ENCODE results near the gene CDKN1C. TPM values are rescaled to one million over a fixed set of nuclear protein-coding genes. Genes with fewer than 3 reads are reported as not detected.

The CDKN1C gene
- total and polyA plus RNA-seq, 5 donors = 16.1 to 27.6 (median 24.3) TPM

DNA sequence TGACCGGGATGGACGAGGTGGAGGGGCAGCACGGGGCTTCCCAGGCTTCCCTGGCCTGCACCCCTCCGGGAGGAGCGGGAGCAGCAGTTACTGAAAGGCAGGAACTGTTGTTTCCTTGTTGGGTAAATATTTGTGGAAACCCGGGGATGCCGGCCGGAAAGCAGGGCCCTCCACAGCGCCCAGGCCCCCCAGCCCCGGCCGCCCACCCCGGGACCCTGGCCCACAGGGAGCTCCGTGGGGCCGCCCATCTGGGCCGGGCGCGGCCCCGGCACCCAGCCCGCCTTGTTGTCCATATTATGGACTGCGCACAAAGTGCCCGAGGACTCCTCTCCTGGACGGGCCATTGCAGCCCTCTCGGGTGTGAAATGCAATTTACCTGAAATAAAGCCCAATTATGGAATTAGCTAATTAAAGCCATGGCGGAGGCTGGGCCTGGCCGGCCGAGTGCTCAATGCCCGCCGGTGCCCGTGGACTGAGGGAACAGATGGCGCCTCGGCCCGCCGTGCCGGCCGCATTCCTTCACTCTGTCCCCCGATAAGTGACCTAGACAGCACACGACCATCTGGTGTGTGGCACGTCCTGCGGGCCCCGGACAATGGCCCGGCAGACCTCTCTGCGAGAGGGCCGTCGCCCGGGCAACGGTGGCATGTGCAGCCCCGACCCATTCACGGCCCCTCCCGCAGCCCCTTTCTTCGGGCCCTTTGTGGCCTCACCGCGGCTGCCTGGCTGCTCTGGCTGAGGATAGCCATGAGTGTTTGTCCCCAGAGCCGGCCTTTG is 35.4 kb downstream of the CDKN1C start:
- Histone ChIP-seq H3K4me3 (ENCODE audit: low read length) (no peak overlapping the region), H3K27ac (ENCODE audit: low read length) (no peak overlapping the region), H3K4me1 (ENCODE audit: control insufficient read depth, insufficient read depth, low read length) (no peaks in the 10 kb centered on the region), H3K27me3 (ENCODE audit: control insufficient read depth, insufficient read depth) (no peaks in the 10 kb centered on the region), H3K9me3 (ENCODE audit: control insufficient read depth, low read length) (no peaks in the 10 kb centered on the region)
- 84% methylated on average over 53 of the region's 53 CpGs for WGBS
- intact Hi-C loops (cut with DNase I) = no loop called here
- DNase-seq (no peak), ATAC-seq (no peak)

DNA sequence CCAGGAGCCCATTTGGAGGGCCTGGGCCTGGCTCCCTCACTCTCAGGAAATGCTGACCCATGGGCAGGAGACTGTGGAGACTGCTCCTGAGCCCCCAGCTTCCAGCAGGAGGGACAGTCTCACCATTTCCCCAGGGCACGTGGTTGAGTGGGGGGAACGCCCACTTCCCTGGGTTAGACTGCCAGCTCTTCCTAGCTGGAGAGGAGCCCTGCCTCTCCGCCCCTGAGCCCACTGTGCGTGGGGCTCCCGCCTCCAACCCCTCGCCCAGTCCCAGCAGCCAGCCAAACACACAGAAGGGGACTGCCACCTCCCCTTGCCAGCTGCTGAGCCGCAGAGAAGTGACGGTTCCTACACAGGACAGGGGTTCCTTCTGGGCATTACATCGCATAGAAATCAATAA is 37.1 kb downstream of the CDKN1C start:
- Histone ChIP-seq H3K4me3 (ENCODE audit: low read length) (no peak overlapping the region), H3K4me1 (ENCODE audit: control insufficient read depth, insufficient read depth, low read length) (no peaks in the 10 kb centered on the region), H3K9me3 (ENCODE audit: control insufficient read depth, low read length) (no peaks in the 10 kb centered on the region), H3K27ac (ENCODE audit: low read length) (no peak overlapping the region), H3K27me3 (ENCODE audit: control insufficient read depth, insufficient read depth) (no peaks in the 10 kb centered on the region)
- WGBS = 87% methylated on average over 9 of the region's 9 CpGs
- intact Hi-C loops (cut with DNase I) = no loop called here
- ATAC-seq (no peak), DNase-seq (no peak)

DNA sequence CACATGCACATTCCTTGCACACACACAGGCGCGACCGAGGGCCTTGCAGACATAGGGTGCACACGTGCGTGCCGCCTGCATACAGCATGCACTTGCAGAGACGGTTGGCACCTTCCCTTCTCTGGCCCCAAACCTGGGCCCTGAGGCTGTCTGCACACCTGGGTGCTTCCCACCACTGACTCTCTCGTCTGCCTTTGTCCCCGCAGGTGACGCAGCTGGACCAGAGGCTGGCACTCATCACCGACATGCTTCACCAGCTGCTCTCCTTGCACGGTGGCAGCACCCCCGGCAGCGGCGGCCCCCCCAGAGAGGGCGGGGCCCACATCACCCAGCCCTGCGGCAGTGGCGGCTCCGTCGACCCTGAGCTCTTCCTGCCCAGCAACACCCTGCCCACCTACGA is 38.0 kb downstream of the CDKN1C start:
- ATAC-seq (no peak), DNase-seq (no peak)
- no peaks in the 10 kb centered on the region for H3K27me3 ChIP-seq (ENCODE audit: control insufficient read depth, insufficient read depth)
- no peaks in the 10 kb centered on the region for H3K4me1 ChIP-seq (ENCODE audit: control insufficient read depth, insufficient read depth, low read length)
- H3K4me3 ChIP-seq (ENCODE audit: low read length) = no peak overlapping the region
- intact Hi-C loops (cut with DNase I) = no loop called here
- no peaks in the 10 kb centered on the region for H3K9me3 ChIP-seq (ENCODE audit: control insufficient read depth, low read length)
- 90% methylated on average over 21 of the region's 21 CpGs for WGBS
- no peak overlapping the region for H3K27ac ChIP-seq (ENCODE audit: low read length)

GRCh38 chr11:2846470-2846869 is 39.1 kb downstream of the CDKN1C start:
- ATAC-seq = no peak
- WGBS = 92% methylated on average over 11 of the region's 11 CpGs
- H3K27ac ChIP-seq (ENCODE audit: low read length) = no peak overlapping the region
- H3K4me3 ChIP-seq (ENCODE audit: low read length) = no peak overlapping the region
- no peaks in the 10 kb centered on the region for H3K27me3 ChIP-seq (ENCODE audit: control insufficient read depth, insufficient read depth)
- DNase-seq = no peak
- intact Hi-C loops (cut with DNase I) = no loop called here
- no peaks in the 10 kb centered on the region for H3K4me1 ChIP-seq (ENCODE audit: control insufficient read depth, insufficient read depth, low read length)
- no peaks in the 10 kb centered on the region for H3K9me3 ChIP-seq (ENCODE audit: control insufficient read depth, low read length)

DNA sequence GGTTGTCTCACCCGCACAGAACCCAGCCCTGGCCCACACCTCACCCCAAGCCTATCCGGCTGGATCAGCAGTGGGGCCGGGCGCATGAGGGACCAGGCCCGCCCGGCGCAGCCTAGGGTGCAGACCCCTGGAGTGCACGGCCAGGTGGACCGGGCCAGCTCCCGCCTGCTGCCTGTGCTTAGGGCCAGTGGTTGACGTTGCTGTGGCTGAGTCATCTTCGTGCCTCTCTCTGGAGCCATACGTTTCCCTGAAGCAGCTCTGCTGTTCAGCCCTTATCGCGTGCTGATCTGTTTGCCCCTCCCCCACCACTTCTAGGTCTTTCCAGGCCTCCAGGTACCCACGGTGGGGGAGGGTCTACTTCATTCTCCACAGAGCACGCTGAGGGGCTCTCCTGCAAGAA is 39.5 kb downstream of the CDKN1C start:
- Histone ChIP-seq H3K4me3 (ENCODE audit: low read length) (no peak overlapping the region), H3K27ac (ENCODE audit: low read length) (no peak overlapping the region), H3K27me3 (ENCODE audit: control insufficient read depth, insufficient read depth) (no peaks in the 10 kb centered on the region), H3K9me3 (ENCODE audit: control insufficient read depth, low read length) (no peaks in the 10 kb centered on the region), H3K4me1 (ENCODE audit: control insufficient read depth, insufficient read depth, low read length) (no peaks in the 10 kb centered on the region)
- WGBS = 85% methylated on average over 17 of the region's 17 CpGs
- no peak for ATAC-seq
- no peak for DNase-seq
- intact Hi-C loops (cut with DNase I) = no loop called here

DNA sequence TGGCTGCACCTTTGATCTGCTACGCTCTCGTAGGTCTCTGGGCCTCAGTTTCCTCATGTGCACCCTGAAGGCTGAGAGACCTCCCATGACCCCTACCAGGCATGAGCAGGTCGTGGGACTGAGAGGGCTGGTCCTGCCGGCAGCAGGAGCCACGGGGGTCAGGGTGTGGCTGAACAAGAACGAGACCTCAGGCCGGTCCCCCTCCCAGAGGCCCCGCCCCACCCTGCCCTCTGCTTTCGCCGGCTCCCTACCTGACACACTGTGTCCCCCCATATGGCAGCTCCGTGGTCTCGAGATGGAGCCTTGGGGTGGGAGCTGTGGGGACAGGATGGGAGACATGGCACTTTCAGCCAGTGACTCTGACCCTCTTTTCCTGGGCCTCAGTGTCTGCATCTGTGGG is 40.6 kb downstream of the CDKN1C start:
- 93% methylated on average over 12 of the region's 12 CpGs for WGBS

GRCh38 chr11:2844116-2844842 is 41.3 kb downstream of the CDKN1C start:
- H3K27ac ChIP-seq (ENCODE audit: low read length) = no peak overlapping the region
- H3K4me1 ChIP-seq (ENCODE audit: control insufficient read depth, insufficient read depth, low read length) = no peaks in the 10 kb centered on the region
- H3K9me3 ChIP-seq (ENCODE audit: control insufficient read depth, low read length) = no peaks in the 10 kb centered on the region
- ATAC-seq (no peak), DNase-seq (peak in 1 of 3 donors; percentile 54)
- intact Hi-C loops (cut with DNase I) = no loop called here
- H3K4me3 ChIP-seq (ENCODE audit: low read length) = no peak overlapping the region
- no peaks in the 10 kb centered on the region for H3K27me3 ChIP-seq (ENCODE audit: control insufficient read depth, insufficient read depth)
- WGBS = 81% methylated on average over 19 of the region's 19 CpGs

More for the DNA sequence above, 40.6 kb downstream of the CDKN1C start:
- DNase-seq = peak in 1 of 3 donors; percentile 40
- Histone ChIP-seq H3K9me3 (ENCODE audit: control insufficient read depth, low read length) (no peaks in the 10 kb centered on the region), H3K27me3 (ENCODE audit: control insufficient read depth, insufficient read depth) (no peaks in the 10 kb centered on the region), H3K4me1 (ENCODE audit: control insufficient read depth, insufficient read depth, low read length) (no peaks in the 10 kb centered on the region), H3K27ac (ENCODE audit: low read length) (no peak overlapping the region), H3K4me3 (ENCODE audit: low read length) (no peak overlapping the region)
- no peak for ATAC-seq
- intact Hi-C loops (cut with DNase I) = no loop called here

DNA sequence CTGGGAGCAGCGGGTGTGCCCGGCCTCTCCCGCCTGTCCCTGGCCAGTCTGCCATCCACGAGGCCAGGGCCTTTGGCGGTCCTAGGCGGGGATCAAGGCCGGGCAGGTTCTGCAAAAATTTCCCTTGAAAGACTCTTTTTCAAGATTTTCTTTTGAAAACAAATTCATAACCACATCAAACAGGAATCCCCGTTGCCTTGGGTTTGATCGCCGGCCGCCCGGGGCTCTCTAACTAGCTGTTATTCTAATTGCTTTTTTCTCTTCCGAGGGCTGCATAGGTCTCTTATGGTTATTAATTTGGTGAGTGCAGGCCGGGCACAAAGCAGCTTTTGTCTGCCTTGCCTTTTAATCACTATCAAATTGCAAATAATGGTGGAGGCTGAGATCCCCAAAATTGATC is 42.0 kb downstream of the CDKN1C start:
- H3K4me1 ChIP-seq (ENCODE audit: control insufficient read depth, insufficient read depth, low read length) = no peaks in the 10 kb centered on the region
- H3K27me3 ChIP-seq (ENCODE audit: control insufficient read depth, insufficient read depth) = no peaks in the 10 kb centered on the region
- H3K27ac ChIP-seq (ENCODE audit: low read length) = no peak overlapping the region
- ATAC-seq (no peak), DNase-seq (peak in 1 of 3 donors; percentile 18)
- no peaks in the 10 kb centered on the region for H3K9me3 ChIP-seq (ENCODE audit: control insufficient read depth, low read length)
- H3K4me3 ChIP-seq (ENCODE audit: low read length) = no peak overlapping the region
- intact Hi-C loops (cut with DNase I) = no loop called here
- WGBS = 90% methylated on average over 14 of the region's 14 CpGs

DNA sequence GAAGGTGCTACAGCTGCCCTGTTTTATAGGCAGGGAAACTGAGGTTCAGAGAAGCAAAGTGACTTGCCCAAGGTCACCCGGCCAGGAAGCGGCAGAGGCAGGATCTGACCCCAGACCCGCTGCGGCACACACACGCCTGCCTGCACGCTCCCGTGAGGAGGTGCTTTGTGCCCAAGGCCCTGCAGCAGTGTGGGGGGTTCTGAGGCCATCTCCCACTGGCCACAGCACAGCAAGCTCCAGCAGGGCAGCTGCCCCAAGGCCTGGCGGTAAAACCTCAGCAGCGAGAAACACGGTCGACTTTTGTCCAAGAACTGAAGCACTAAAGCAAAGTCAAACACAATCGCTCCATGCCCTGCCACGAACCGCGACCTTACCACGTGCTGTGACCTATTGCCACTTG is 42.7 kb downstream of the CDKN1C start:
- intact Hi-C loops (cut with DNase I) = no loop called here
- WGBS = 95% methylated on average over 16 of the region's 16 CpGs

GRCh38 chr11:2841411-2842190 is 44.0 kb downstream of the CDKN1C start:
- no peak for ATAC-seq
- peaks cover 1% of the 10 kb centered on the region for H3K4me1 ChIP-seq (ENCODE audit: control insufficient read depth, insufficient read depth, low read length)
- H3K9me3 ChIP-seq (ENCODE audit: control insufficient read depth, low read length) = no peaks in the 10 kb centered on the region
- H3K4me3 ChIP-seq (ENCODE audit: low read length) = no peak overlapping the region
- 91% methylated on average over 26 of the region's 26 CpGs for WGBS
- intact Hi-C loops (cut with DNase I) = no loop called here
- peak in 1 of 3 donors; percentile 37 for DNase-seq
- no peaks in the 10 kb centered on the region for H3K27me3 ChIP-seq (ENCODE audit: control insufficient read depth, insufficient read depth)
- no peak overlapping the region for H3K27ac ChIP-seq (ENCODE audit: low read length)

More for the DNA sequence above, 42.7 kb downstream of the CDKN1C start:
- Histone ChIP-seq H3K9me3 (ENCODE audit: control insufficient read depth, low read length) (no peaks in the 10 kb centered on the region), H3K4me3 (ENCODE audit: low read length) (no peak overlapping the region), H3K27ac (ENCODE audit: low read length) (no peak overlapping the region), H3K27me3 (ENCODE audit: control insufficient read depth, insufficient read depth) (no peaks in the 10 kb centered on the region), H3K4me1 (ENCODE audit: control insufficient read depth, insufficient read depth, low read length) (no peaks in the 10 kb centered on the region)
- no peak for ATAC-seq
- peak in 1 of 3 donors; percentile 32 for DNase-seq

Measured in right cardiac atrium (tissue), 5 donors.